ENCODE data around the gene C9orf50.

The C9orf50 gene

DNA sequence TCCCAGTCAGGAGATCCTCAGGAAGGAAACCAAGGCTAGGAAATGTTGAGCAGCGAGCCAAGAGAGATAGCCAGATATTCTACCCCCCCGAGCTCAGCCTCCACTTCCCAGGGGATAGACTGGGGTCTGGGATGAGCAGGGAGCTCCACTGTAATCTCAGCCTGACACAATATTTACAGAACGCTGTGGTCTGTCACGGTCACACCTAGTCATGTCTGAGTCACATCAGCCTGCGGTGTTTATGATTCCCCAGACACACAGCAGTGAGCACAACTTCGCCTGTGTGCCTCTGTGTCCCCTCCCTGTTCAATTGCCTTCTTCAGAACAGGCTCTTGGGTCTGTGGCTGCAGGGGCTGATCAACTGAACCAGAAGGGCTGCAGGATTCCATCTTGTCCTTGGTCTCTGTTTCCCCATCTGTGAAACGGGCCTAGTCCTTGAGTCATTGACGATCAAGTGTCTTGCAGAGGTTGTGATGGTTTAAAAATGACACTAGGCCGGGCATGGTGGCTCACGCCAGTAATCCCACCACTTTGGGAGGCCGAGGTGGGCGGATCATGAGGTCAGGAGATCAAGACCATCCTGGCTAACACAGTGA, 36.0 kb upstream of the C9orf50 start (continued):
- TF ChIP-seq, protein P1, sequence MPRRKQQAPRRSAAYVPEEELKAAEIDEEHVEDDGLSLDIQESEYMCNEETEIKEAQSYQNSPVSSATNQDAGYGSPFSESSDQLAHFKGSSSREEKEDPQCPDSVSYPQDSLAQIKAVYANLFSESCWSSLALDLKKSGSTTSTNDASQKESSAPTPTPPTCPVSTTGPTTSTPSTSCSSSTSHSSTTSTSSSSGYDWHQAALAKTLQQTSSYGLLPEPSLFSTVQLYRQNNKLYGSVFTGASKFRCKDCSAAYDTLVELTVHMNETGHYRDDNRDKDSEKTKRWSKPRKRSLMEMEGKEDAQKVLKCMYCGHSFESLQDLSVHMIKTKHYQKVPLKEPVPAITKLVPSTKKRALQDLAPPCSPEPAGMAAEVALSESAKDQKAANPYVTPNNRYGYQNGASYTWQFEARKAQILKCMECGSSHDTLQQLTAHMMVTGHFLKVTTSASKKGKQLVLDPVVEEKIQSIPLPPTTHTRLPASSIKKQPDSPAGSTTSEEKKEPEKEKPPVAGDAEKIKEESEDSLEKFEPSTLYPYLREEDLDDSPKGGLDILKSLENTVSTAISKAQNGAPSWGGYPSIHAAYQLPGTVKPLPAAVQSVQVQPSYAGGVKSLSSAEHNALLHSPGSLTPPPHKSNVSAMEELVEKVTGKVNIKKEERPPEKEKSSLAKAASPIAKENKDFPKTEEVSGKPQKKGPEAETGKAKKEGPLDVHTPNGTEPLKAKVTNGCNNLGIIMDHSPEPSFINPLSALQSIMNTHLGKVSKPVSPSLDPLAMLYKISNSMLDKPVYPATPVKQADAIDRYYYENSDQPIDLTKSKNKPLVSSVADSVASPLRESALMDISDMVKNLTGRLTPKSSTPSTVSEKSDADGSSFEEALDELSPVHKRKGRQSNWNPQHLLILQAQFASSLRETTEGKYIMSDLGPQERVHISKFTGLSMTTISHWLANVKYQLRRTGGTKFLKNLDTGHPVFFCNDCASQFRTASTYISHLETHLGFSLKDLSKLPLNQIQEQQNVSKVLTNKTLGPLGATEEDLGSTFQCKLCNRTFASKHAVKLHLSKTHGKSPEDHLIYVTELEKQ (tag by site-specific recombination; IDR thresholded peaks at IDR 0.05; ENCODE audit: borderline replicate concordance): 0 out of 2 replicates have a peak, but pooled peaks have one; percentile 7
- 0 out of 2 replicates have a peak, but pooled peaks have one; percentile 31 for TF ChIP-seq SP7 (tag by site-specific recombination; IDR thresholded peaks at IDR 0.05)
- TF ChIP-seq ZNF169 (tag by site-specific recombination; IDR thresholded peaks at IDR 0.05): no peak
- no peak for TF ChIP-seq ZNF324 (tag by site-specific recombination; IDR thresholded peaks at IDR 0.05)
- no peak for TF ChIP-seq GLIS2 (tag by site-specific recombination; IDR thresholded peaks at IDR 0.05)
- TF ChIP-seq, protein P2, sequence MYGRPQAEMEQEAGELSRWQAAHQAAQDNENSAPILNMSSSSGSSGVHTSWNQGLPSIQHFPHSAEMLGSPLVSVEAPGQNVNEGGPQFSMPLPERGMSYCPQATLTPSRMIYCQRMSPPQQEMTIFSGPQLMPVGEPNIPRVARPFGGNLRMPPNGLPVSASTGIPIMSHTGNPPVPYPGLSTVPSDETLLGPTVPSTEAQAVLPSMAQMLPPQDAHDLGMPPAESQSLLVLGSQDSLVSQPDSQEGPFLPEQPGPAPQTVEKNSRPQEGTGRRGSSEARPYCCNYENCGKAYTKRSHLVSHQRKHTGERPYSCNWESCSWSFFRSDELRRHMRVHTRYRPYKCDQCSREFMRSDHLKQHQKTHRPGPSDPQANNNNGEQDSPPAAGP (tag by site-specific recombination; IDR thresholded peaks at IDR 0.05): peak; percentile 98
- TF ChIP-seq IKZF3 (tag by site-specific recombination; IDR thresholded peaks at IDR 0.05): 0 out of 2 replicates have a peak, but pooled peaks have one; percentile 38
- TF ChIP-seq, protein P3, sequence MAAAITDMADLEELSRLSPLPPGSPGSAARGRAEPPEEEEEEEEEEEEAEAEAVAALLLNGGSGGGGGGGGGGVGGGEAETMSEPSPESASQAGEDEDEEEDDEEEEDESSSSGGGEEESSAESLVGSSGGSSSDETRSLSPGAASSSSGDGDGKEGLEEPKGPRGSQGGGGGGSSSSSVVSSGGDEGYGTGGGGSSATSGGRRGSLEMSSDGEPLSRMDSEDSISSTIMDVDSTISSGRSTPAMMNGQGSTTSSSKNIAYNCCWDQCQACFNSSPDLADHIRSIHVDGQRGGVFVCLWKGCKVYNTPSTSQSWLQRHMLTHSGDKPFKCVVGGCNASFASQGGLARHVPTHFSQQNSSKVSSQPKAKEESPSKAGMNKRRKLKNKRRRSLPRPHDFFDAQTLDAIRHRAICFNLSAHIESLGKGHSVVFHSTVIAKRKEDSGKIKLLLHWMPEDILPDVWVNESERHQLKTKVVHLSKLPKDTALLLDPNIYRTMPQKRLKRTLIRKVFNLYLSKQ (tag by site-specific recombination; IDR thresholded peaks at IDR 0.05; ENCODE audit: borderline replicate concordance): no peak
- TF ChIP-seq ZNF600 (tag by site-specific recombination; IDR thresholded peaks at IDR 0.05): peak; percentile 77
- 0 out of 2 replicates have a peak, but pooled peaks have one; percentile 43 for TF ChIP-seq KLF1 (tag by site-specific recombination; IDR thresholded peaks at IDR 0.05)
- peak; percentile 72 for TF ChIP-seq ZIC2 (tag by site-specific recombination; IDR thresholded peaks at IDR 0.05)

DNA sequence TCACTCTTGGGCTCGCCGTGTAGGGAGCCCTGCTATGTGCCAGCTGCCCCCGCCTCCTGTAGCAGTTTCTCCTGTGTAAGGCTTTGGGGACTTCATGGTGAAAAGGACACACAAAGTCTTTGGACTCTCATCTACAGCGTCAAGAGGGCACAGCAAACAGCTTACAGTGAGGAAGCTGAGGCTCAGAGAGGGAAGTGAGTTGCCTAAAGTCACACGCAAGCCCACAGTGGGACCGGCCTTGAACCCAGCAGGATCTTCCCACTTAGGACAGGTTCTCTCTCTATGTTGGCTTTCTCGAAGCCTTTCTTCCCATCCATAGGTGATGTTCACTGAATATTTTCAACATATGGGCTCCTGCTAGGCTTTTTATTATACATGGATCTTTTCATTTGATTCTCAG, 34.8 kb upstream of the C9orf50 start:
- CTCF ChIA-PET: interaction anchor here (0.6 to 1.7 kb wide), 7 partner anchors 13 to 524 kb away, joined by 3 to 8 read pairs (median 4); no protein-coding TSS in a partner anchor
- POLR2A ChIA-PET: no interaction called here

DNA sequence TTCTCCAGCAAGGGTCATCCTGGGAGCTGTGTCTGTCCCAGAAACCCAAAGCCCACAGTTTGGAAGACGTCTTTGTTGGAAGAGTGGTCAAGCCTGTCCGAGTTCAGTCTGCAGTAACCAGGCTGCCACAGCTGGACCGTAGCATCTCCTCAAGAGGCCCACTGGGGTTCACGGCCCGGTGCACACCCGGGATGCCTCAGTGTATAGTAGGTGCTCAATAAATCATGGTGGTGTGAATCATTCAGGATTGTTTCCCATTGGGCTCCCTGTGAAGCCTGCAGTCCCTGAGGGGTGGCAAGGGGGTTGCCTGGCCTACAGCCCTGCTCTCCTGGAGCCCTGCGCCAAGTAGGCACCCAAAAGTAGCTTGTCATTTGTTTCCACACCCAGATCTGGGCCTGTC, 34.3 kb upstream of the C9orf50 start:
- ChIA-PET POLR2A (no interaction called here), CTCF (interaction anchor here (0.5 to 1.4 kb wide), 6 partner anchors 26 to 626 kb away, joined by 3 to 5 read pairs (median 4); no protein-coding TSS in a partner anchor)
- Histone ChIP-seq H3K36me3 (ENCODE audit: control insufficient read depth in 2 of 2, insufficient read depth in 1 of 2, low read length in 2 of 2) (no peaks in the 10 kb centered on the region), H3K9me3 (ENCODE audit: control insufficient read depth, insufficient read depth, low read depth, low read length) (no peaks in the 10 kb centered on the region), H3K4me3 (ENCODE audit: low read depth, low read length) (no peak overlapping the region), H3K4me1 (ENCODE audit: control insufficient read depth, insufficient read depth, low read length) (no peaks in the 10 kb centered on the region), H3K27ac (ENCODE audit: extremely low read depth, low read depth, low read length) (no peak overlapping the region)
- TF ChIP-seq ZXDB (tag by site-specific recombination; IDR thresholded peaks at IDR 0.05) (no peak), ZNF423 (tag by site-specific recombination; IDR thresholded peaks at IDR 0.05) (no peak), ZNF664 (tag by site-specific recombination; IDR thresholded peaks at IDR 0.05) (peak; percentile 96)

More for the DNA sequence above, 34.8 kb upstream of the C9orf50 start:
- Histone ChIP-seq H3K27ac (ENCODE audit: extremely low read depth, low read depth, low read length) (no peak overlapping the region), H3K4me3 (ENCODE audit: low read depth, low read length) (no peak overlapping the region), H3K36me3 (ENCODE audit: control insufficient read depth in 2 of 2, insufficient read depth in 1 of 2, low read length in 2 of 2) (no peaks in the 10 kb centered on the region), H3K4me1 (ENCODE audit: control insufficient read depth, insufficient read depth, low read length) (no peaks in the 10 kb centered on the region), H3K9me3 (ENCODE audit: control insufficient read depth, insufficient read depth, low read depth, low read length) (no peaks in the 10 kb centered on the region)
- no peak for TF ChIP-seq MEIS1 (CRISPR knock-in tag; IDR thresholded peaks at IDR 0.05; ENCODE audit: borderline replicate concordance)
